ENCODE data around the gene GFM1.

DNA sequence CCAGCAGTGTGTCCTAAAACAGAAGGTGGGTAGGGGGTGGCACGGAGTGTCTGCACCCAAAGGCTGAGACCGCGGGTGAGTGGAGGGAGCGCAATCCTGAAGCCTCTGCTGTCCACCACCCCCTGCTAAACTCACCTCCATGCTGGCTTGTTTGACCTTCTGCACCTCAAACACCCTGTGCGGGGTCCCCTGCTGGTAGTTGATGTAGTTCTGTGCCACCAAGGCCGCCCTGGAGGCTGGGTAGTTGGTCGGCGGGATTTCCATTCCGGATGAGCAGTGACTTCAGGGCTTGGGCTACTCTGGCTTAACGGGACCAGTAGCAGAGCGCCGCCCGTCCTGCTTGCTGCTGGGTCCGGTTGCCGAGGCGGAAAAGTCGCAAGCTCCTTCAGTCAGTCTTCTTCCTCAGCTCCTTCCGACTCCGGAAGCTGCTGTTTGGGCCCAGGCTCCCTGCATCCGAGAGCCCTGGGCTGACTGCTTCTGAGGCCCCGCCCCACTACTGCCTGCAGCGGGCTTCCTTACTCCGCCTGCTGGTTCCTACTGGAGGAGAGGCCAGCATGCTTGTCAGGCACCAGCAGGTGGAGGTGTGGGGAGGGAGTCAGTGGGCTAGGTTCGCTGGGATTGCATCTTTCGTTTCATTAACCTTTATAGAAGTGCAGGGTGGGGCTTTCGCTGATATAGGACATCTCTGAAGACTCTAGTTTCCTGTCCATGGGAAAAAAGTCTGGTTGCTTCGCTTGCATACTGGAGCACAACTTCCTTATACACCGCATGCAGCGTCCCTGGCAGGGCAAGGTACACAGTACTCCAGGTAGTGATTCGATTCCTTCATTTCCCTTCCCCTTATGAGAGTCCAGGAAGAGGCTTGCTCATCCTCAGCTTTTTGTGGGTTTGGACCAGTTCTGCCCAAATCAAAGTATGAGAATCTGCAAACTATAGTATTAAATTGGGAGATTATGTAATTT lies 28.2 kb downstream of the GFM1 start, which contains the start of gene LXN:
- TF ChIP-seq, protein P1, sequence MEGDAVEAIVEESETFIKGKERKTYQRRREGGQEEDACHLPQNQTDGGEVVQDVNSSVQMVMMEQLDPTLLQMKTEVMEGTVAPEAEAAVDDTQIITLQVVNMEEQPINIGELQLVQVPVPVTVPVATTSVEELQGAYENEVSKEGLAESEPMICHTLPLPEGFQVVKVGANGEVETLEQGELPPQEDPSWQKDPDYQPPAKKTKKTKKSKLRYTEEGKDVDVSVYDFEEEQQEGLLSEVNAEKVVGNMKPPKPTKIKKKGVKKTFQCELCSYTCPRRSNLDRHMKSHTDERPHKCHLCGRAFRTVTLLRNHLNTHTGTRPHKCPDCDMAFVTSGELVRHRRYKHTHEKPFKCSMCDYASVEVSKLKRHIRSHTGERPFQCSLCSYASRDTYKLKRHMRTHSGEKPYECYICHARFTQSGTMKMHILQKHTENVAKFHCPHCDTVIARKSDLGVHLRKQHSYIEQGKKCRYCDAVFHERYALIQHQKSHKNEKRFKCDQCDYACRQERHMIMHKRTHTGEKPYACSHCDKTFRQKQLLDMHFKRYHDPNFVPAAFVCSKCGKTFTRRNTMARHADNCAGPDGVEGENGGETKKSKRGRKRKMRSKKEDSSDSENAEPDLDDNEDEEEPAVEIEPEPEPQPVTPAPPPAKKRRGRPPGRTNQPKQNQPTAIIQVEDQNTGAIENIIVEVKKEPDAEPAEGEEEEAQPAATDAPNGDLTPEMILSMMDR (IDR thresholded peaks at IDR 0.05): peak; percentile 36 to 95 (median 71)
- peak; percentile 60 to 78 for TF ChIP-seq POLR2A (IDR thresholded peaks at IDR 0.05)
